Measurements from ENCODE around the gene NFKBIB. TPM values are rescaled to one million over a fixed set of nuclear protein-coding genes. Genes with fewer than 3 reads are reported as not detected.

Gene NFKBIB
- polyA plus RNA-seq, 1 donor from 2014 or later: 21.4 TPM

DNA sequence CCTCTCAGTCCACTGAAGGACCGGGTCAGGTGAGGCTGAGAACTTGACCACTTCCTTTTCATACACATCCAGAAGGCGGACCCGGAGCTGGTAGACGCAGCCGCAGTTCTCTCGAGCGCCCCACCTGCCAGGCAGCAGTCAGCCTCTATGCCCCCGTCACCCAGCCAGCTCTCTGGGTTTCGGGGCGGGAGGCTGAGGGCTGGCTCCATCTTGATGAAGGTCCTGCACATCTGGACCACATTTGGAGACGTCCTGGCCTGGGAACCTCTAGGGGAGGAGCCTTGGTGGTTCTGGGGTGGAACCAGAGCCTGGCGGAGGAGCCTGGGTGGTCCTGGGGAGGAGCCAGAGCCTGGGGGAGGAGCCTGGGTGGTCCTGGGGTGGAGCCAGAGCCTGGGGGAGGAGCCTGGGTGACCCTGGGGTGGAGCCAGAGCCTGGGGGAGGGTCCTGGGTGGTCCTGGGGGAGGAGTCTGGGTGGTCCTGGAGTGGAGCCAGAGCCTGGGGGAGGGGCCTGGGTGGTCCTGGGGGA is 45.3 kb downstream of the NFKBIB start:
- H3K9ac ChIP-seq (ENCODE audit: low read length): no peak overlapping the region
- no peaks in the 10 kb centered on the region for H3K9me3 ChIP-seq (ENCODE audit: low read length)
- H3K4me2 ChIP-seq (ENCODE audit: low read length): no peak overlapping the region
- H4K20me1 ChIP-seq (ENCODE audit: insufficient read depth): no peaks in the 10 kb centered on the region
- no peak overlapping the region for H3K4me3 ChIP-seq (ENCODE audit: low read length)
- H3F3A ChIP-seq (ENCODE audit: insufficient read depth, low read length, poor library complexity, severe bottlenecking): no peaks in the 10 kb centered on the region
- no peaks in the 10 kb centered on the region for H3K9me2 ChIP-seq (ENCODE audit: insufficient read depth, low read length)
- H3K79me2 ChIP-seq (replicated peaks; ENCODE audit: insufficient read depth, low read length): no peaks in the 10 kb centered on the region
- H3K36me3 ChIP-seq (ENCODE audit: insufficient read depth, low read length): no peaks in the 10 kb centered on the region
- H3K27ac ChIP-seq (ENCODE audit: low read length): no peak overlapping the region
- TF ChIP-seq RAD21 (conservative IDR thresholded peaks at IDR 0.05) (no peak), TAF1 (IDR thresholded peaks at IDR 0.05; ENCODE audit: low read depth) (no peak), EZH2 (IDR thresholded peaks at IDR 0.05; ENCODE audit: borderline replicate concordance, insufficient read depth, low read length, poor library complexity, severe bottlenecking) (no peak), EP300 (conservative IDR thresholded peaks at IDR 0.05; ENCODE audit: poor library complexity, severe bottlenecking) (no peak), SMC3 (conservative IDR thresholded peaks at IDR 0.05; ENCODE audit: poor library complexity) (no peak), POLR2AphosphoS5 (IDR thresholded peaks at IDR 0.05) (no peak)
- TF ChIP-seq, protein P1, sequence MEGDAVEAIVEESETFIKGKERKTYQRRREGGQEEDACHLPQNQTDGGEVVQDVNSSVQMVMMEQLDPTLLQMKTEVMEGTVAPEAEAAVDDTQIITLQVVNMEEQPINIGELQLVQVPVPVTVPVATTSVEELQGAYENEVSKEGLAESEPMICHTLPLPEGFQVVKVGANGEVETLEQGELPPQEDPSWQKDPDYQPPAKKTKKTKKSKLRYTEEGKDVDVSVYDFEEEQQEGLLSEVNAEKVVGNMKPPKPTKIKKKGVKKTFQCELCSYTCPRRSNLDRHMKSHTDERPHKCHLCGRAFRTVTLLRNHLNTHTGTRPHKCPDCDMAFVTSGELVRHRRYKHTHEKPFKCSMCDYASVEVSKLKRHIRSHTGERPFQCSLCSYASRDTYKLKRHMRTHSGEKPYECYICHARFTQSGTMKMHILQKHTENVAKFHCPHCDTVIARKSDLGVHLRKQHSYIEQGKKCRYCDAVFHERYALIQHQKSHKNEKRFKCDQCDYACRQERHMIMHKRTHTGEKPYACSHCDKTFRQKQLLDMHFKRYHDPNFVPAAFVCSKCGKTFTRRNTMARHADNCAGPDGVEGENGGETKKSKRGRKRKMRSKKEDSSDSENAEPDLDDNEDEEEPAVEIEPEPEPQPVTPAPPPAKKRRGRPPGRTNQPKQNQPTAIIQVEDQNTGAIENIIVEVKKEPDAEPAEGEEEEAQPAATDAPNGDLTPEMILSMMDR (IDR thresholded peaks at IDR 0.05; ENCODE audit: poor library complexity, severe bottlenecking): no peak
- TF ChIP-seq, protein P2, sequence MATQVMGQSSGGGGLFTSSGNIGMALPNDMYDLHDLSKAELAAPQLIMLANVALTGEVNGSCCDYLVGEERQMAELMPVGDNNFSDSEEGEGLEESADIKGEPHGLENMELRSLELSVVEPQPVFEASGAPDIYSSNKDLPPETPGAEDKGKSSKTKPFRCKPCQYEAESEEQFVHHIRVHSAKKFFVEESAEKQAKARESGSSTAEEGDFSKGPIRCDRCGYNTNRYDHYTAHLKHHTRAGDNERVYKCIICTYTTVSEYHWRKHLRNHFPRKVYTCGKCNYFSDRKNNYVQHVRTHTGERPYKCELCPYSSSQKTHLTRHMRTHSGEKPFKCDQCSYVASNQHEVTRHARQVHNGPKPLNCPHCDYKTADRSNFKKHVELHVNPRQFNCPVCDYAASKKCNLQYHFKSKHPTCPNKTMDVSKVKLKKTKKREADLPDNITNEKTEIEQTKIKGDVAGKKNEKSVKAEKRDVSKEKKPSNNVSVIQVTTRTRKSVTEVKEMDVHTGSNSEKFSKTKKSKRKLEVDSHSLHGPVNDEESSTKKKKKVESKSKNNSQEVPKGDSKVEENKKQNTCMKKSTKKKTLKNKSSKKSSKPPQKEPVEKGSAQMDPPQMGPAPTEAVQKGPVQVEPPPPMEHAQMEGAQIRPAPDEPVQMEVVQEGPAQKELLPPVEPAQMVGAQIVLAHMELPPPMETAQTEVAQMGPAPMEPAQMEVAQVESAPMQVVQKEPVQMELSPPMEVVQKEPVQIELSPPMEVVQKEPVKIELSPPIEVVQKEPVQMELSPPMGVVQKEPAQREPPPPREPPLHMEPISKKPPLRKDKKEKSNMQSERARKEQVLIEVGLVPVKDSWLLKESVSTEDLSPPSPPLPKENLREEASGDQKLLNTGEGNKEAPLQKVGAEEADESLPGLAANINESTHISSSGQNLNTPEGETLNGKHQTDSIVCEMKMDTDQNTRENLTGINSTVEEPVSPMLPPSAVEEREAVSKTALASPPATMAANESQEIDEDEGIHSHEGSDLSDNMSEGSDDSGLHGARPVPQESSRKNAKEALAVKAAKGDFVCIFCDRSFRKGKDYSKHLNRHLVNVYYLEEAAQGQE (IDR thresholded peaks at IDR 0.05; ENCODE audit: borderline replicate concordance): no peak
- no peak overlapping the region for H2AFZ ChIP-seq (ENCODE audit: low read depth, low read length)
- H3K27me3 ChIP-seq (ENCODE audit: insufficient read depth, low read depth, low read length): no peaks in the 10 kb centered on the region

DNA sequence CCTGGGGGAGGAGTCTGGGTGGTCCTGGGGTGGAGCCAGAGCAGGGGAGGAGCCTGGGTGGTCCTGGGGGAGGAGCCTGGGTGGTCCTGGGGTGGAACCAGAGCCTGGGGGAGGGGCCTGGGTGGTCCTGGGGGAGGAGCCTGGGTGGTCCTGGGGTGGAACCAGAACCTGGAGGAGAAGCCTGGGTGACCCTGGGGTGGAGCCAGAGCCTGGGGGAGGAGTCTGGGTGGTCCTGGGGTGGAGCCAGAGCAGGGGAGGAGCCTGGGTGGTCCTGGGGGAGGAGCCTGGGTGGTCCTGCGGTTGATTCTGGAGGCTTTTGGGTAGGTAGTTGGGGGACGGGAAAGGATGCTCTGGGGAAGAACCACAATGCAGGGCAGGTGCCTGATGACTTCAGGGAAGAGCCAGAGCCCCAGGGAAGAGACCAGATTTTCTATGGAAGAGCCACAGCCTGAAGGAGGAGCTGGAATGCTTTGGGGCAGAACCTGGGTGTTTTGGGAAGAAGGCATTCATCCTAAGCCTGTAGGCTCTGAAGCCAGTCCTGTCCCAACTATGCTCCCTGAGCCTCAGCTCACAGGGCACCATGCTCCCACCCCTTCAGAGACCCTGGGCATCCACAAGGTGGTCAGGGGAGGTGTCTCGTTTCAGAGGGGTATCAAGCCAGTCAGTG is 45.9 kb downstream of the NFKBIB start:
- Histone ChIP-seq H3K36me3 (ENCODE audit: insufficient read depth, low read length) (no peaks in the 10 kb centered on the region), H3K9ac (ENCODE audit: low read length) (no peak overlapping the region), H3K27me3 (ENCODE audit: insufficient read depth, low read depth, low read length) (no peaks in the 10 kb centered on the region), H3F3A (ENCODE audit: insufficient read depth, low read length, poor library complexity, severe bottlenecking) (no peaks in the 10 kb centered on the region), H3K79me2 (replicated peaks; ENCODE audit: insufficient read depth, low read length) (no peaks in the 10 kb centered on the region), H2AFZ (ENCODE audit: low read depth, low read length) (no peak overlapping the region), H3K9me2 (ENCODE audit: insufficient read depth, low read length) (no peaks in the 10 kb centered on the region), H4K20me1 (ENCODE audit: insufficient read depth) (no peaks in the 10 kb centered on the region), H3K4me3 (ENCODE audit: low read length) (no peak overlapping the region), H3K9me3 (ENCODE audit: low read length) (no peaks in the 10 kb centered on the region), H3K27ac (ENCODE audit: low read length) (no peak overlapping the region), H3K4me2 (ENCODE audit: low read length) (no peak overlapping the region)
- TF ChIP-seq, protein P1 (IDR thresholded peaks at IDR 0.05; ENCODE audit: poor library complexity, severe bottlenecking): no peak
- TF ChIP-seq EP300 (conservative IDR thresholded peaks at IDR 0.05; ENCODE audit: poor library complexity, severe bottlenecking): no peak
